GM20000 (cell line): ENCODE data around the gene CYP26A1.

Experiments
- DNase-seq: peaks from one replicate; pipeline ENCODE4 v3.0.0; 2012; ENCODE audit warnings: low spot score
- TF ChIP-seq, protein P1 (sequence below): IDR thresholded peaks from 2 replicates; pipeline ENCODE4 v1.5.1; 2012; ENCODE audit warnings: mild to moderate bottlenecking, control low read depth; ENCODE audit errors: extremely low read depth, missing control alignments

Gene CYP26A1

DNA sequence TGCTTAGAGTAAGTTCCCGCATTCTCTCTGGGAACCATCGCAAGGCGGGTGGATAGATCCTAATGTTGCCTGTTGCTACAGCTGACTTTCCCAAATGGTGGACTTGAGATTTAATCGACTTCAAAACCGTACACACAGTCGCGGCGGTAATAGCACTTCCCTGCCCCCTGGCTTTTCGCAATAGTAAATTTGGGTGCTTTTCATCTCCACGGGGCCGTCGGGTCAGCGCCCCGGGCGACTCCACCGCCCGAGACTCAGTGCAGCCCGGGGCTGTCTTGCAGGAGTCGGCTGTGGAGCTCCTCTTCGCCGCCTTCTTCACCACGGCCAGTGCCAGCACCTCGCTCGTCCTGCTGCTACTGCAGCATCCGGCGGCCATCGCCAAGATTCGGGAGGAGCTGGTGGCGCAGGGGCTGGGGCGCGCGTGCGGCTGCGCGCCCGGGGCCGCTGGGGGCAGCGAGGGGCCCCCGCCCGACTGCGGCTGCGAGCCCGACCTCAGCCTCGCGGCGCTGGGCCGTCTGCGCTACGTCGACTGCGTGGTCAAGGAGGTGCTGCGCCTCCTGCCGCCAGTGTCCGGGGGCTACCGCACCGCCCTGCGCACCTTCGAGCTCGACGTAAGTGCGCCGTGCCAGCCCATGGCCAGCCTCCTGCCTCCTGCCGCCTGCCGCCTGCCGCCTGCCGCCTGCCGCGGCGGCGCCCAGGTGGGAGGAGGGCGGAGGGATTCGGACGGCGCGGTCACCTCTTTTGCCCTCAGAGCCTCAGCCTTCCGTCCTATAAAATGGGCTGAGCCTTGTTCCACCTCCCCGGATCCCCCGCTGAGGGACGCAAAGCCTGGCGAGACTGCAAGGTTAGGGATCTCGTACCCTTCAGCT, 7.8 kb upstream of the CYP26A1 start:
- DNase-seq, result peak; percentile 42
- TF ChIP-seq, protein P1, sequence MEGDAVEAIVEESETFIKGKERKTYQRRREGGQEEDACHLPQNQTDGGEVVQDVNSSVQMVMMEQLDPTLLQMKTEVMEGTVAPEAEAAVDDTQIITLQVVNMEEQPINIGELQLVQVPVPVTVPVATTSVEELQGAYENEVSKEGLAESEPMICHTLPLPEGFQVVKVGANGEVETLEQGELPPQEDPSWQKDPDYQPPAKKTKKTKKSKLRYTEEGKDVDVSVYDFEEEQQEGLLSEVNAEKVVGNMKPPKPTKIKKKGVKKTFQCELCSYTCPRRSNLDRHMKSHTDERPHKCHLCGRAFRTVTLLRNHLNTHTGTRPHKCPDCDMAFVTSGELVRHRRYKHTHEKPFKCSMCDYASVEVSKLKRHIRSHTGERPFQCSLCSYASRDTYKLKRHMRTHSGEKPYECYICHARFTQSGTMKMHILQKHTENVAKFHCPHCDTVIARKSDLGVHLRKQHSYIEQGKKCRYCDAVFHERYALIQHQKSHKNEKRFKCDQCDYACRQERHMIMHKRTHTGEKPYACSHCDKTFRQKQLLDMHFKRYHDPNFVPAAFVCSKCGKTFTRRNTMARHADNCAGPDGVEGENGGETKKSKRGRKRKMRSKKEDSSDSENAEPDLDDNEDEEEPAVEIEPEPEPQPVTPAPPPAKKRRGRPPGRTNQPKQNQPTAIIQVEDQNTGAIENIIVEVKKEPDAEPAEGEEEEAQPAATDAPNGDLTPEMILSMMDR, result no peak

GRCh38 chr10:93066544-93066913, 7.2 kb upstream of the CYP26A1 start:
- TF ChIP-seq, protein P1, result no peak
- DNase-seq, result peak; percentile 18

DNA sequence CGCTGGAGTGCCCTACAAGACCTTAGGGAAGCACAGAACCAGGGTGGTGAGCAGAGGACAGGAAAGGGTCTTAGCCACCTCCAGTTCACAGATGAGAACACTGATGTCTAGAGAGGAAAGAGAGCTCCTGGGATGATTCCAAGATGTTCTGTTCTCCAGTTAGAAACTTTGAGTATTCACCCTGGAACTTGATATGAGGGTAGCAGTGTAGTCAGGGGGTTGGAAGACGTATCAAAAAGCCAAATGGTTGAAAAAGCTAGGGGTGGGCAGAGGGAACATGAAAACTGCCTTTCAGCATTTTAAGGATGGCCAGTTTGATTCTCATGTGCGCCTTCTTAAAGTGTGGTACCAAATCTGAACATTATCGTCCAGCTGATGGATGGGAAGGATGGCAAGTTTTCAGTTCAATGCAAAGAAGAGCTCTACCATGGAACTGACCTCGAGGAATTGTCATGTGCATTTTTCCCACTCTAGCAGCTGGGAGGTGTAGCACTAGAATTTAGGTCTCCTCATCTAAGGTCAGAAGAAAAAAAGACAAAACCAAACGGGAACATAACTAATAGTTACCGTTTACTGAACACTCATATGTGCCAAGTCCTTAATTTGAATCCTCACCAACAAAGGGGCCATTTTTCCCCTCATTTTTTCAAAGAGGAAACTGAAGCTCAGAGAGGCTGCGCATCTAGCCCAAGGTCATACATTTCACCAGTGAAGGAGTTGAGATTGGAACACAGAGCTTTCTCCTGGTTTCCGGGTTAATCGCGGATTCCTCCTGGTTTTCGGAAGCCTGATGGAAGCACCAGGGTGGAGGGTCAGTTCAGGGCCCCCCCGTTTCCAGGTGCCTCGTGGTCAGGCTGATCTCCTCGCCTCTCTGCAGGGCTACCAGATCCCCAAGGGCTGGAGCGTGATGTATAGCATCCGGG, 6.0 kb upstream of the CYP26A1 start:
- peak; percentile 28 for DNase-seq
- TF ChIP-seq, protein P1, result no peak

DNA sequence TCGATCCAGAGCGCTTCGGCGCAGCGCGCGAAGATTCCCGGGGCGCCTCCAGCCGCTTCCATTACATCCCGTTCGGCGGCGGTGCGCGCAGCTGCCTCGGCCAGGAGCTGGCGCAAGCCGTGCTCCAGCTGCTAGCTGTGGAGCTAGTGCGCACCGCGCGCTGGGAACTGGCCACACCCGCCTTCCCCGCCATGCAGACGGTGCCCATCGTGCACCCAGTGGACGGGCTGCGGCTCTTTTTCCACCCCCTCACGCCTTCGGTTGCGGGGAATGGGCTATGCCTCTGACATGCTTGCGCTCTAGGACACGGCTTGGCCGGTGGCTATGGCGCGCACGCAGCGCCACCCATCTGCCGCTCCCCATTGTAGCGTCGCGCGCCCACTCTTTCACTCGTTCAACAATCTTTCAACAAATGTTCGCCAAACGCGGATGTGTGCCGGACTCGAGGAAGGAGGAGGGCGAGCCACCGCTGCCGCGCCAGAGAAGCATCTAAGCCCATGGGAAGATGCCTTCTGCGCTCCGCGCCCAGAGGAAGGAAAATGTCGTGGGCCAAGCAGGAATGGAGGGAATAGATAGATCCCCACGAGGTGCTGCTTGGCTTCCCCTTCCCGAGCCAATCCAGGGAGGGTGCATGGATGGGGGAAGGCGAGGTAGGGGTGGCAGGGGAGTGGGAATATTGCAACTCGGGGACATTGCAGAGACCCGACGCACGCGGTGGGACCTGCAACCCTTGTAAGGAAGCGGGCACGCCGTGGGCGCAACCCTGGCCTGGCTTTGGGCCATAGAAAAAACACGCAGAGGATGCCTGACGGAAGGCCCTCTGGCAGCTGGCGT, 5.1 kb upstream of the CYP26A1 start:
- DNase-seq, result peak; percentile 40
- TF ChIP-seq, protein P1, result no peak

DNA sequence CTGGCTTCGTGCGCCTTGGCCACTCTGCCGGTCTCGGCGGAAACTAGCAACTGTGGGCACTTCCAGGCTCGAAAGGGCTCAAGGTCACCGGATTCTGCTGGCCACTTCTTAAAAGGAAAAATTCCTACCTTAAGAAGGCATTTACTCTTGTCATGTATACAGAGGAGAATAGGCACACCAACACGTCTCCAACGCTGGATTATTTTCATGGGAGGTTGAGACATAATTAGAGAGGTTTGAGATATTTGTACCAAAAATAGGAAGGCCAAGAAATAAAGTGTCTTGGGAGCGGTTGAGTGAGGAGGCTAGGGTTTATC, 4.5 kb upstream of the CYP26A1 start:
- DNase-seq, result no peak
- TF ChIP-seq, protein P1, result no peak

- TF ChIP-seq, protein P1, result no peak
- DNase-seq, result peak; percentile 24
Measured at GRCh38 chr10:93070378-93071176, 3.1 kb upstream of the CYP26A1 start.
